Activated naive CD8-positive, alpha-beta T cell (primary cell): ENCODE measurements around the gene CCDC186.

Source experiments
- H3K27ac Mint-ChIP-seq: one replicate; pipeline ENCODE4 v1.8.0; 2021; ENCODE audit warnings: mixed read lengths
- H3K27me3 Mint-ChIP-seq: one replicate; pipeline ENCODE4 v1.8.0; 2021; ENCODE audit warnings: mixed read lengths
- H3K36me3 Mint-ChIP-seq: one replicate; pipeline ENCODE4 v1.8.0; 2021; ENCODE audit warnings: mixed read lengths
- H3K4me1 Mint-ChIP-seq: one replicate; pipeline ENCODE4 v1.8.0; 2021; ENCODE audit warnings: low read depth, mixed read lengths
- H3K4me3 Mint-ChIP-seq: one replicate; pipeline ENCODE4 v1.8.0; 2021; ENCODE audit warnings: mild to moderate bottlenecking, mixed read lengths
- H3K9me3 Mint-ChIP-seq: one replicate; pipeline ENCODE4 v1.8.0; 2021; ENCODE audit warnings: low read depth, mixed read lengths

Gene CCDC186

DNA sequence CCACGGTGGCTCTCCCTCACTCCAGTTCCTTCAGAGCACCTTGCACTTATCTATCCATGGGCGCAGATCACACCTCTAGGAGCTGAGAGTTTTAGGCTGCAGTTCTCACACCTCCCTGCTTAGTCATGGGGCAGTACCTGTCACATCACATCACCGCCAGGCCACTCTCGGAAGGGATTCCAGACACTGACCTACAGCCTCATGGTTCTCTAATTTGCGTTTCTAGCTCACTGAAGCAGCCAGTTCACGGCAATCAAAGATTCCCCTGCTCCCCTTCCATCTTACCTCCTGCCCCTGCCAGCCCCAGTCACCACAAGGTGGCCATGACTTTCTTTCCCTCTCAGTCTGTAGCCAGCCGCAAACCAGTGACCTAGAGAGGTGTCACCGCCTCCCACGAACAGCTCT, 96.2 kb downstream of the CCDC186 start:
- Mint-ChIP-seq H3K27me3 (peaks cover 2% of the 10 kb centered on the region), H3K27ac (no peak overlapping the region), H3K4me3 (no peak overlapping the region), H3K9me3 (no peaks in the 10 kb centered on the region), H3K36me3 (no peaks in the 10 kb centered on the region), H3K4me1 (peaks cover 8% of the 10 kb centered on the region)

DNA sequence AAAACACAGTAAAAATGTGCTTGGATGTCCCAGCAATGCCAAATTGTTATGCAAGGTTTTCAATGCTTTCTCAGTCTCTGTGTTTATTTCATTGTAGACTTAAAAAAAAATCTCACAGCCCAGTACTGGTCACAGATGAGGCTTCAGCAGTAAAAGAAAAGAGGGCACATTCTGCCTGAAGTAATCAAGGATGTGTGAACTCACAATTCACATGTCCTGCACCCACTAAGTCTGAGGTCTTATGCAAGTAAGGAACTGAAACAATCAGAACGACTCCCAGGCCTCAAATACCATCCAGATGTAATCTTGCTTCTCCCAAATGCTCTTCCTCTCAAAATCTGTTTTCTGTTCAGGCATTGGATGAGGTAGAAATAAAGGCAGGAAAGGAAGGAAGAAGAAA, 96.7 kb downstream of the CCDC186 start:
- Mint-ChIP-seq H3K27ac (no peak overlapping the region), H3K4me3 (no peak overlapping the region), H3K27me3 (peaks cover 2% of the 10 kb centered on the region), H3K36me3 (no peaks in the 10 kb centered on the region), H3K4me1 (peaks cover 8% of the 10 kb centered on the region), H3K9me3 (no peaks in the 10 kb centered on the region)

DNA sequence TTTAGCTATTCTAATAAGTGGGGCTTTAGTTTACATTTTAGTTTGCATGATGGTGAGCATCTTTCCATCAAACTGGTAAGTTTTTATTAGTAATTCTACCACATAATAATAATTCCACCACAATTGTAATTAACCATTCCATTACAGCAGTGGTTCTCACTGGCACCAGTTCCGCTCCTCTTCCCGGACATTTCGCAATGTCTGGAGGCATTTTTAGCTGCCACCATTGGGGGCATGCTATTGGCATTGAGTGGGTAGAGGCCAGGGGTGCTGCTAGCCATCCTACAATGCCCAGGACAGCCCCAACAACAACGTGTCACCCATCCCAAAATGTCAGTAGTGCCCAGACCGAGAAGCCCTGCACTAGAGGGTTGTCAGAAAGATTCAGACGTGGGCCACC, 98.9 kb downstream of the CCDC186 start:
- H3K9me3 Mint-ChIP-seq = no peaks in the 10 kb centered on the region
- peaks cover 2% of the 10 kb centered on the region for H3K27me3 Mint-ChIP-seq
- no peak overlapping the region for H3K4me3 Mint-ChIP-seq
- H3K27ac Mint-ChIP-seq = no peak overlapping the region
- no peaks in the 10 kb centered on the region for H3K36me3 Mint-ChIP-seq
- H3K4me1 Mint-ChIP-seq = peaks cover 10% of the 10 kb centered on the region

DNA sequence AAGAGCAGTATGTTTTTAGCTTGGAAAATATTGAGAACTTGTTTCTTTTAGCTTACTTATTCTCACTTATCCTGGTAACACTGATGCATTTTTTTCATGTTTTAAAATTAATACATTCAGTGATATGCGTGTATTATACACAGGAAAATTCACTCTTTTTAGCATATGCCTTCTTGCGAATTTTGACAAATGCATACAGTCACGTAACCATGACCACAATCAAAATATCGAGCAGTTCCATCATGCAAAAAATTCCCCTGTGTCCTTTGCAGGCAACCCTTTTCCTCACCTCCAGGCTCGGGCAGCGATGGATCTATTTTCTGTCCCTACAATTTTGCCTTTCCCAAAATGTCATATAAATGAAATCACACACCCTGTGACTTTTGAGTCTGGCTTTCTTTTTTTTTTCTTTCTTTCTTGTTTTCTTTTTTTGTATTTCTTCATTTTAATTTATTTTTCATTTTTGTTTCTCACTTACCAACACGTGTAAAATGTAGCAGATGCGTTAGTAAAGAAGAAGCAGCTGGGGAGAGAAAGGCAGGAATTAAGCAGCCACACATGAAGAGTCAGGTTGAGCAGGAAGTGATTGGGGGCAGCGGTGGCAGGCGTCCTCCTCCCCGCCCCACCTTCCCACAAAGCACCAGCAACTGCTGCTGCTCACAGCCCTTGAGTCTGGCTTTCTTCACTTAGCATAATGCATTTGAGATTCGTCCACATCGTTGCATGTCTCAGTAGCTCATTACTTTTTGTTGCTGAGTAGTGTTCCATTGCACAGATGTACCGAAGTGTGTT, 100.4 kb downstream of the CCDC186 start:
- peaks cover 2% of the 10 kb centered on the region for H3K27me3 Mint-ChIP-seq
- H3K9me3 Mint-ChIP-seq = no peaks in the 10 kb centered on the region
- H3K4me1 Mint-ChIP-seq = peaks cover 11% of the 10 kb centered on the region
- H3K4me3 Mint-ChIP-seq = no peak overlapping the region
- H3K27ac Mint-ChIP-seq = no peak overlapping the region
- no peaks in the 10 kb centered on the region for H3K36me3 Mint-ChIP-seq

DNA sequence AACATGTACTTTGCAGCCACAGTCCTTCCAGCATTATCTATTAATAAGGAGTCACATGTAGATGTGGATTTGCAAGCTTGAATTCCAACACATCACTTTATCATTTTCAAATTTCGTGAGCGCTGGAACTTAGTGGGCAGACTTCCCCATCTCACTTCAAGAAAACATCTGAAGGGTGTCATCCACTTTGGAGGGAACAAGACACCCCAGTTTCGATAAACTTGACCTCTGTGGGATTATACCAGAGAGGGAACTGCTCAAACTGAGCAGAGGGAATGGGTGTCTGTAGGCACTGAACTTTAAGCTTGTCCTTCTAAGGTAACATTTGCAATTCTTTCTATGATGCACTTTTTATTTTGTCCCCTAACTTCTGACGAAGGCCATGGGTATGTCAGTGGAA, 102.8 kb downstream of the CCDC186 start:
- Mint-ChIP-seq H3K4me1 (peaks cover 20% of the 10 kb centered on the region), H3K27me3 (peaks cover 2% of the 10 kb centered on the region), H3K36me3 (no peaks in the 10 kb centered on the region), H3K4me3 (no peak overlapping the region), H3K27ac (no peak overlapping the region), H3K9me3 (no peaks in the 10 kb centered on the region)
